D721Med (cell line): ENCODE data around the gene RALA.

Experiments used
- DNase-seq: peaks from one replicate; pipeline ENCODE4 v3.0.0; 2011; ENCODE audit warnings: low spot score; ENCODE audit not compliant: insufficient read length
- FAIRE-seq: peaks from 2 replicates; lab custom pipeline; 2011; peaks lifted over from hg19 to GRCh38; lab: Jason Lieb, UNC
- CTCF ChIP-seq: IDR thresholded peaks from 2 replicates; pipeline ENCODE4 v1.5.1; 2012; ENCODE audit warnings: mild to moderate bottlenecking, control low read depth; ENCODE audit not compliant: insufficient read depth; ENCODE audit errors: missing control alignments

RALA gene

GRCh38 chr7:39753823-39754325 lies 130.5 kb downstream of the RALA start:
- no peak for TF ChIP-seq CTCF
- no peak for FAIRE-seq

GRCh38 chr7:39754326-39755120 lies 131.2 kb downstream of the RALA start:
- FAIRE-seq, result no peak
- TF ChIP-seq CTCF, result no peak
- DNase-seq, result no peak

More at GRCh38 chr7:39753823-39754325, 130.5 kb downstream of the RALA start:
- no peak for DNase-seq

- TF ChIP-seq CTCF, result no peak
- FAIRE-seq (no peak), DNase-seq (no peak)
Measured at GRCh38 chr7:39757604-39758003, 134.2 kb downstream of the RALA start.
